Tongue (tissue), 2 donors: ENCODE results near the gene PAGR1. TPM values are rescaled to one million over a fixed set of nuclear protein-coding genes. Genes with fewer than 3 reads are reported as not detected.

Experiments
- DNase-seq: peaks from one replicate; pipeline ENCODE4 v3.0.0-alpha.2; 2015
- total RNA-seq: library from RNA; depleted of rRNA; stranded (reverse); fragments of >200 nt; gene quantifications from one replicate; pipeline ENCODE4 v1.2.3, GENCODE V29; 2014

The PAGR1 gene
- total RNA-seq, 1 donor from 2014 or later = 25.5 TPM

GRCh38 chr16:29837841-29838240 lies 21.9 kb downstream of the PAGR1 start:
- no peak for DNase-seq

DNA sequence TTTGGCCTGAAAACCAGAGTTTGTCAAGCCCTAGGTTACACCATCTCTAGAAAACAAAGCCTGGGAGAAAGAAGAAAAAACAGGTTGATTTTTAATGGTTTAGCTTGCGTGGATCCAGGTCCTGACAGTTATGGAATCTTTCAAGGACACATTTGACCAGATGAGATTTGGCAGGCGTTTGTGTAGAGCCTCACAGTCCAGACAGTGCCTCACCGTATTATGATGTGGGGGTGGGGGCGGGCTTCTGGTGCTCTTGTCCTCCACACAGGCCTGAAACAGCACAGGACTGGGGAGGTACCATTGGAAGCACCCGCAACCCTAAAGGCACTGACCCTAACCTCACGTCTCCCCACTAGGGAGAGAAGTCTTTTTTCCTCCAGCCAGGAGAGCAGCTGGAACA lies 23.9 kb downstream of the PAGR1 start:
- DNase-seq = no peak

GRCh38 chr16:29840240-29840639 lies 24.3 kb downstream of the PAGR1 start:
- no peak for DNase-seq

- DNase-seq = no peak
These were observed 25.7 kb downstream of the PAGR1 start for GRCh38 chr16:29841631-29842030.

- no peak for DNase-seq
These were observed 26.9 kb downstream of the PAGR1 start for GRCh38 chr16:29842732-29843346.

DNA sequence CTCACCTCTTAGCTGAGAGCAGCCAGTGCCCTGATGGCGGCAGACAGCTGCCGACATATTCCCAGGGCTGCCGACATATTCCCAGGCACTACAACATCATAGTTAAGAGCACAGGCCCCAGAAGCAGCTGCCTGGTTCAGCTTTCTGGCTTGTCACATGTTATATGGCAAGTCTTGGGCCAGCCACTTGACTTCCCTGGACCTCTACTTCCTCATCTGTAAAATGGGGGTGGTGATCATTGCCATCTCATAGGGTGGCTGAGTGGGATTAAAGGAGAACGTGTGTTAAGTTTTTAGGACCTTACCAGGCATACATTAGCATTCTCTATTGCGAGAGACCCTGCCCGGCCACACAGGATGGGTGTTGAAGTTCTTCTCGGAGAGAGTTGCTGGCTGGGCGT lies 28.0 kb downstream of the PAGR1 start:
- DNase-seq = no peak

DNA sequence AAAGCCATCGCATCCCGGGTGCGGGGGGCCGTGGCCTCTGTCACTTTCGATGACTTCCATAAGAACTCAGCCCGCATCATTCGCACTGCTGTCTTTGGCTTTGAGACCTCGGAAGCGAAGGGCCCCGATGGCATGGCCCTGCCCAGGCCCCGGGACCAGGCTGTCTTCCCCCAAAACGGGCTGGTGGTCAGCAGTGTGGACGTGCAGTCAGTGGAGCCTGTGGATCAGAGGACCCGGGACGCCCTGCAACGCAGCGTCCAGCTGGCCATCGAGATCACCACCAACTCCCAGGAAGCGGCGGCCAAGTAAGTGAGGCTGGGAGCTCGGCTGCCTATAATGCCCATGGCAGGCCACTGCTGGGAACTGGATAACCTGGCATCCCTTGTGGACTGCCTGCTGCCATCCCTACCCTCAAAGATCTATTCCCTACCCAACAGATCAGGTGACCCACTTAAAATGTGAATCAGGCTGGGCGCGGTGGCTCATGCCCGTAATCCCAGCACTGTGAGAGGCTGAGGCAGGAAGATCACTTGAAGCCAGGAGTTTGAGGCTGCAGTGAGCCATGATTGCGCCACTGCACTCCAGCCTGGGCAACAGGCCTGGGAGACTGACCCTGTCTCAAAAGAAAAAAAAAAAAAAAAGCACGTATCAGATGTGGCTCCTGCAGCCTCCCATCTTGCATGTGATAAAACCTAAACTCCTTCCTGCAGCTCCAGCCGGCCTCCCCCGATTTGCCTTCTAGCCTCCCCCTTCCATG lies 28.8 kb downstream of the PAGR1 start:
- DNase-seq = no peak

DNA sequence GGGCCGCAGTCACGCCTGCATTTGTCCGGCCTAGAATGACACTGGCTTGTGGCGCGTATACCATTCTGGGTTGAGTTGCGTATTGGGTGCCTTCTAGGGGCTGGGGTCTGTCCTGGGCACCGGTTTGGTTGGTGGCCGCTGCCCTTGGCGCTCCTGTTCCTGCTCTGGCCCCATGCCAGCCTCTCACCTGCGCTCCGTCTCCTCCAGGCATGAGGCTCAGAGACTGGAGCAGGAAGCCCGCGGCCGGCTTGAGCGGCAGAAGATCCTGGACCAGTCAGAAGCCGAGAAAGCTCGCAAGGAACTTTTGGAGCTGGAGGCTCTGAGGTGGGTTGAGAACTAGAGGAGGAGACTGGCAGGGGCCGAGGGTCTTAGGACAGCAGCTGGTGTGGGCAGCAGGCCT lies 29.7 kb downstream of the PAGR1 start:
- DNase-seq = no peak

GRCh38 chr16:29848420-29849297 lies 32.7 kb downstream of the PAGR1 start:
- DNase-seq = peak; percentile 68

DNA sequence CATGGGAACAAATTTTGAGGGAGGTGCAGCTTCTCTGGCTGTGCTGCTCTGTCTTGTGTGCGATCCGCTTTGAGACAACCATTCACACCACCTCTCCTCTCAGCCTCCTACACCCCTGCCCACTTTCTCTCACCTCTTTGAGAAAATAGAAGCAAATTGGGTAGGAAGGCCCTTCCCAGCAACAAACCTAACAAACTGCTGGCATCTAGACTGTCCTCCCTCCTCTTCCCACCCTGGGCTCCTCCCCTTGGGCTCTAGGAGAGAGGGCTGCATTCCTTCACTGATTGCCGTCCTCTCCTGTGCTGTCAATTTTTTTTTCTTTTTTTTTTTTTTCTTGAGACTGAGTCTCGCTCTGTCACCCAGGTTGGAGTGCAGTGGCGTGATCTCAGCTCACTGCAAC lies 33.6 kb downstream of the PAGR1 start:
- no peak for DNase-seq

GRCh38 chr16:29850998-29851397 lies 35.0 kb downstream of the PAGR1 start:
- no peak for DNase-seq

GRCh38 chr16:29852654-29853053 lies 36.7 kb downstream of the PAGR1 start:
- DNase-seq = peak; percentile 26

- DNase-seq = no peak
These were observed 38.7 kb downstream of the PAGR1 start for GRCh38 chr16:29854520-29855100.

DNA sequence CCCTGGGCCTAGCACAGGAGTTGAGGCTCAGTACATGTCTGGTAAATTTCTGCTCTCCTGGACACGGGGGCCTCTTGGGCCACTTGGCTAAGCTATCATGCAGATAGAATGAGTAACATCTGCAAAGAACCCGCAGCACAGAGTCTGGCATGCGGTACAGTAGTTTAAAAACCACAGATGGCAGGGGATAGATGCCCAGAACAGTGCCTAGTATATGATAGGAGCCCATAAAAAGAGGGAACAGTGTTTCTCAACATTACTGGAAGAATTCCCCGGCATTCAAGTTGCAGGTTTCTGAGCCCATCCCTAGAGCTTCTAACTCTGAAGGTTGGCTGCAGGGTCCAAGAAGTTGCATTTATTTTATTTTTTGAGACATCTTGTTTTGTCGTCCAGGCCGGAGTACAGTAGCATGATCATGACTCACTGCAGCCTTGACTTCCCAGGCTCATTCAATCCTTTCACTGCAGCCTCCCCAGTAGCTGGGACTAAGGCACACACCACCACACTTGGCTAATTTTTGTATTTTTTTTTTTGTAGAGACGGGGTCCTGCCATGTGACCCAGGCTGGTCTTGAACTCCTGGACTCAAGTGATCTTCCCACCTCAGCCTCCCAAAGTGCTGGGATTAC lies 41.3 kb downstream of the PAGR1 start:
- DNase-seq = no peak

DNA sequence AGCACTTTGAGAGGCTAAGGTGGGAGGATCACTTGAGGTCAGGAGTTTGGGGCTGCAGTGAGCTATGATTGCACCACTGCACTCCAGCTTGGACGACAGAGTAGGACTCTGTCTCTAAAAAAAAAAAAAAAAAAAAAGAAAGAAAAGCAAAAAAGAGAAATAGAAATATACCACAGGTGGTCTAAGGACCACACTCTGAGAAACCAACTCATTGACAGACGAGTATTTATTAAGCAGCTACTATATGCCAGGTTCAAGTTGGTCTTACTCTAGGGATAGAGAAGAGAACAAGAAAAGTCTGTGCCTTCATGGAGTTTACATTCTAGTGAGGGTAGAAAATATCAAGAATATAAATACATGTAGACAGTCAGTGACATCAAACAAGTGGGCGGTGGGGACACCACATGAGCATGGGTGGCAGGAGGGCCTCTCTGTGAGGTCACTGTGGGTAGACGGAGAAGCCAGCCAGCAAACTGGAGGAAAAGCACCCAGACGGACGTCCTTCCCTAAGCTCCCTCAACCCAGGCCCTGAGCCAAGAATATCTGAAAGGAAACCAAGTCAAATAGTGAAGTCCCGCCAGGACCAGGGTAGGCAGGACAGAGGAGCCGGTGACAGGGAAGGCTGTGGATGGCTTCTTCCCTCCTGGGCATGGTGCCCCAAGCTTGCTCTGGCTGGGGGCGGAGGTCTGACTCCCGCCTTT lies 42.3 kb downstream of the PAGR1 start:
- DNase-seq = no peak

DNA sequence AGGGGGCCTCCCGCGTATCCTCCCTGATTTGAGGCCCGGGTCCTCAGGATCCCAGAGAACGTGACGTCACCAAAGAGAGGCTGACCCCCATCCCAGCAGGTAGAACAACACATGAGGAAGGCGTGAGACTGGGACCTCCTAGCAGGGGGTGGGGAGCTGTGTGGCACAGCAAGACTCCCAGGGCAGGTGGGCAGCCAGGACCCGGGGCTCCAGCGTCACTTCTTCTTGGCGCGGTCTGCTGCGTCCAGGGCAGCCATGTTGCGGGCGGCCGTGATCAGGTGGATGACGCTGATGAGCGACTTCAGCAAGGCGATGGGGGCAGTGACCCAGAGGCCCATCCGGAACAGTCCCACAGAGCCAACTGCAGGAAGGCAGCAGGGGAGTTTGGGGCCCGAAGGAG lies 43.0 kb downstream of the PAGR1 start:
- DNase-seq = no peak

DNA sequence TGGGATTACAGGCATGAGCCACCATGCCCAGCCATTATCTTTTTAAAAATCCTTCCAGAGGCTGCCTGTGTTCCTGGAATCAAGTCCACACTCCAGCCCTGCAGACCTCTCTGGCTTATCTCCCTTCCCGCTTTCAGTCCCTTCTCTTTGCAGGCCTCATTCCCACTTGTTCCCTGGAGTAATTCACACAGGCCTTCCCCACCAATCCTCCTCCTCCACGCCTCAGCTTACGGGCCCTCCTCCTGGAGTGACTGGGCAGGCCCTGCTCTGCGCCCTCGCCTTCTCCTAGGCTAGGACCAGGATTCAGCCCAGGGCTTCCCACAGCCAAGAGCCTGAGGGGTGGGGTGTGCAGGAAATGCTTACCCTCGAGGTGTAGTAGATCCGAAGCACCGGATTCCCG lies 44.3 kb downstream of the PAGR1 start:
- DNase-seq = no peak

- peak; percentile 16 for DNase-seq
These were observed 46.5 kb downstream of the PAGR1 start for GRCh38 chr16:29862383-29862883.

- peak; percentile 99 for DNase-seq
These were observed 47.1 kb downstream of the PAGR1 start, which contains the start of gene CDIPT for GRCh38 chr16:29862884-29863668. TSS of gene CDIPT (minus strand) at chr16:29863226. CDS start at chr16:29862857, 369 bp downstream.

GRCh38 chr16:29863669-29863984 lies 47.7 kb downstream of the PAGR1 start:
- no peak for DNase-seq

- no peak for DNase-seq
These were observed 48.3 kb downstream of the PAGR1 start for GRCh38 chr16:29864205-29864604.
